ENCODE data around the gene DPP9.

DPP9 gene

GRCh38 chr19:4704317-4704673 lies 19.3 kb downstream of the DPP9 start:
- H3K9ac ChIP-seq (ENCODE audit: low read depth, low read length, poor library complexity, severe bottlenecking): no peak overlapping the region
- H3K9me3 ChIP-seq (ENCODE audit: insufficient read depth, low read depth, low read length): no peaks in the 10 kb centered on the region
- peaks cover 55% of the 10 kb centered on the region; the same call in 1 of the 2 replicates for H3K36me3 ChIP-seq (ENCODE audit: insufficient read depth, low read length)
- no peaks in the 10 kb centered on the region for H3F3A ChIP-seq (ENCODE audit: low read depth)
- H4K20me1 ChIP-seq (ENCODE audit: insufficient read depth, low read length, poor library complexity, severe bottlenecking): no peaks in the 10 kb centered on the region
- no peak for TF ChIP-seq EZH2phosphoT487 (IDR thresholded peaks at IDR 0.05; ENCODE audit: borderline replicate concordance)
- TF ChIP-seq CTCF (conservative IDR thresholded peaks at IDR 0.05; ENCODE audit: low read length): no peak
- no peaks in the 10 kb centered on the region for H3K4me1 ChIP-seq (ENCODE audit: insufficient read depth, low read length, poor library complexity, severe bottlenecking)
- no peaks in the 10 kb centered on the region for H3K27me3 ChIP-seq (ENCODE audit: insufficient read depth, low read length, poor library complexity, severe bottlenecking)
- no peaks in the 10 kb centered on the region for H3K9me2 ChIP-seq (replicated peaks; ENCODE audit: low read depth, low read length)
- no peak overlapping the region for H3K4me3 ChIP-seq (ENCODE audit: low read length, poor library complexity, severe bottlenecking)
- H2AFZ ChIP-seq (ENCODE audit: low read length): no peak overlapping the region
- H3K4me2 ChIP-seq (ENCODE audit: low read depth, low read length, poor library complexity, severe bottlenecking): no peak overlapping the region
- no peaks in the 10 kb centered on the region for H3K79me2 ChIP-seq (ENCODE audit: insufficient read depth, low read length)

GRCh38 chr19:4703671-4704316 lies 19.8 kb downstream of the DPP9 start:
- TF ChIP-seq EZH2phosphoT487 (IDR thresholded peaks at IDR 0.05; ENCODE audit: borderline replicate concordance) (no peak), CTCF (conservative IDR thresholded peaks at IDR 0.05; ENCODE audit: low read length) (no peak)
- H3K4me2 ChIP-seq (ENCODE audit: low read depth, low read length, poor library complexity, severe bottlenecking): no peak overlapping the region
- no peak overlapping the region for H2AFZ ChIP-seq (ENCODE audit: low read length)
- H3K4me1 ChIP-seq (ENCODE audit: insufficient read depth, low read length, poor library complexity, severe bottlenecking): no peaks in the 10 kb centered on the region
- no peaks in the 10 kb centered on the region for H3K9me3 ChIP-seq (ENCODE audit: insufficient read depth, low read depth, low read length)
- H3K4me3 ChIP-seq (ENCODE audit: low read length, poor library complexity, severe bottlenecking): no peak overlapping the region
- H3K9ac ChIP-seq (ENCODE audit: low read depth, low read length, poor library complexity, severe bottlenecking): no peak overlapping the region
- H3K9me2 ChIP-seq (replicated peaks; ENCODE audit: low read depth, low read length): no peaks in the 10 kb centered on the region
- H4K20me1 ChIP-seq (ENCODE audit: insufficient read depth, low read length, poor library complexity, severe bottlenecking): no peaks in the 10 kb centered on the region
- H3F3A ChIP-seq (ENCODE audit: low read depth): no peaks in the 10 kb centered on the region
- H3K27me3 ChIP-seq (ENCODE audit: insufficient read depth, low read length, poor library complexity, severe bottlenecking): no peaks in the 10 kb centered on the region
- H3K36me3 ChIP-seq (ENCODE audit: insufficient read depth, low read length): peaks cover 51% of the 10 kb centered on the region; the same call in 1 of the 2 replicates
- no peaks in the 10 kb centered on the region for H3K79me2 ChIP-seq (ENCODE audit: insufficient read depth, low read length)

GRCh38 chr19:4702764-4703163 lies 20.9 kb downstream of the DPP9 start:
- H3K4me2 ChIP-seq (ENCODE audit: low read depth, low read length, poor library complexity, severe bottlenecking): no peak overlapping the region
- TF ChIP-seq EZH2phosphoT487 (IDR thresholded peaks at IDR 0.05; ENCODE audit: borderline replicate concordance): no peak
- TF ChIP-seq CTCF (conservative IDR thresholded peaks at IDR 0.05; ENCODE audit: low read length): no peak
- no peak overlapping the region for H3K9ac ChIP-seq (ENCODE audit: low read depth, low read length, poor library complexity, severe bottlenecking)
- no peaks in the 10 kb centered on the region for H3K27me3 ChIP-seq (ENCODE audit: insufficient read depth, low read length, poor library complexity, severe bottlenecking)
- H3K4me3 ChIP-seq (ENCODE audit: low read length, poor library complexity, severe bottlenecking): no peak overlapping the region
- no peaks in the 10 kb centered on the region for H4K20me1 ChIP-seq (ENCODE audit: insufficient read depth, low read length, poor library complexity, severe bottlenecking)
- no peaks in the 10 kb centered on the region for H3K4me1 ChIP-seq (ENCODE audit: insufficient read depth, low read length, poor library complexity, severe bottlenecking)
- no peak overlapping the region for H2AFZ ChIP-seq (ENCODE audit: low read length)
- H3K9me2 ChIP-seq (replicated peaks; ENCODE audit: low read depth, low read length): no peaks in the 10 kb centered on the region
- H3K9me3 ChIP-seq (ENCODE audit: insufficient read depth, low read depth, low read length): no peaks in the 10 kb centered on the region
- H3K79me2 ChIP-seq (ENCODE audit: insufficient read depth, low read length): no peaks in the 10 kb centered on the region
- H3K36me3 ChIP-seq (ENCODE audit: insufficient read depth, low read length): peaks cover 56% of the 10 kb centered on the region; the same call in 1 of the 2 replicates
- H3F3A ChIP-seq (ENCODE audit: low read depth): no peaks in the 10 kb centered on the region
